GM23248 (cell line): ENCODE data around the gene MAP2K1. TPM values are rescaled to one million over a fixed set of nuclear protein-coding genes. Genes with fewer than 3 reads are reported as not detected.
A peak's percentile ranks its signal among the peaks of the same experiment; 100 is the strongest.
"Not testable (repeated sequence)": the region's sequence is repeated elsewhere in the genome, so short reads cannot be mapped to it uniquely, and the experiment has no call there.

Experiments used
- DNase-seq: peaks from one replicate; pipeline ENCODE4 v3.0.0-alpha.2; 2015
- H2AFZ ChIP-seq: fragments of 200-600 bp; sonication (generic); 2 replicates; pipeline ENCODE4 v1.6.1; 2016; ENCODE audit warnings: antibody characterized with exemption
- H3F3A ChIP-seq: fragments of 200-600 bp; sonication (generic); 2 replicates; pipeline ENCODE4 v1.6.1; 2016; ENCODE audit warnings: mild to moderate bottlenecking, antibody characterized with exemption, mixed run types; ENCODE audit not compliant: insufficient read depth
- H3K27ac ChIP-seq: fragments of 200-600 bp; sonication (generic); 2 replicates; pipeline ENCODE4 v1.5.1; 2016; ENCODE audit warnings: mild to moderate bottlenecking
- H3K27me3 ChIP-seq: fragments of 200-600 bp; sonication (generic); replicated peaks from 2 replicates; pipeline ENCODE4 v1.6.1; 2016; ENCODE audit warnings: mild to moderate bottlenecking; ENCODE audit not compliant: insufficient read depth
- H3K36me3 ChIP-seq: fragments of 200-600 bp; sonication (generic); 2 replicates; pipeline ENCODE4 v1.6.1; 2016; ENCODE audit warnings: low read depth, mild to moderate bottlenecking
- H3K4me1 ChIP-seq: fragments of 200-600 bp; sonication (generic); 2 replicates; pipeline ENCODE4 v1.6.1; 2016; ENCODE audit warnings: mild to moderate bottlenecking; ENCODE audit not compliant: insufficient read depth
- H3K4me2 ChIP-seq: fragments of 200-600 bp; sonication (generic); one replicate; pipeline ENCODE4 v1.6.1; 2016; ENCODE audit warnings: mild to moderate bottlenecking; ENCODE audit not compliant: unreplicated experiment
- H3K4me3 ChIP-seq: fragments of 200-600 bp; sonication (generic); 2 replicates; pipeline ENCODE4 v1.5.1; 2016; ENCODE audit warnings: mild to moderate bottlenecking
- H3K79me2 ChIP-seq: fragments of 200-600 bp; sonication (generic); 2 replicates; pipeline ENCODE4 v1.6.1; 2016; ENCODE audit warnings: mild to moderate bottlenecking; ENCODE audit not compliant: insufficient read depth
- H3K9ac ChIP-seq: fragments of 200-600 bp; sonication (generic); 2 replicates; pipeline ENCODE4 v1.6.1; 2016; ENCODE audit warnings: mild to moderate bottlenecking
- H3K9me2 ChIP-seq: fragments of 200-600 bp; sonication (generic); 2 replicates; pipeline ENCODE4 v1.6.1; 2016; ENCODE audit warnings: mixed run types, mild to moderate bottlenecking, moderate library complexity; ENCODE audit not compliant: insufficient read depth
- H3K9me3 ChIP-seq: fragments of 200-600 bp; sonication (generic); one replicate; pipeline ENCODE4 v1.6.1; 2017; ENCODE audit warnings: low read depth
- H4K20me1 ChIP-seq: fragments of 200-600 bp; sonication (generic); 2 replicates; pipeline ENCODE4 v1.6.0; 2016; ENCODE audit not compliant: insufficient read depth
- EZH2 ChIP-seq: fragments of 200-600 bp; sonication (generic); IDR thresholded peaks from 2 replicates; pipeline ENCODE4 v1.6.1; 2018; ENCODE audit warnings: antibody characterized with exemption, mild to moderate bottlenecking; ENCODE audit not compliant: insufficient read depth, poor library complexity, severe bottlenecking
- EZH2phosphoT487 ChIP-seq: fragments of 200-600 bp; sonication (generic); IDR thresholded peaks from 2 replicates; pipeline ENCODE4 v1.6.1; 2018; ENCODE audit warnings: antibody characterized with exemption, moderate library complexity, mild to moderate bottlenecking, low read depth; ENCODE audit not compliant: insufficient read depth
- WGBS, 2 experiments: methylation state at CpG; one replicate each; pipeline ENCODE4 v1.1.6; 2015 to 2017; ENCODE audit warnings: low lambda C conversion rate in 2 of 2, low coverage in 1 of 2; ENCODE audit errors: missing lambda C conversion rate in 2 of 2; 5-methylcytosine and 5-hydroxymethylcytosine counted together
- in situ Hi-C: fragments of 300-500 bp; cut with MboI; formaldehyde crosslinking; loops from 2 replicates; pipeline ENCODE4 v1.15.0; 2020
- polyA plus RNA-seq: library from polyadenylated mRNA; unstranded; fragments of >200 nt; fragmentation: Nextera tagmentation; extraction: Ambion mirVana; gene quantifications from 2 replicates; pipeline ENCODE4 v1.2.1, GENCODE V29; 2016
- total RNA-seq: library from RNA; depleted of rRNA; stranded (reverse); fragments of >200 nt; shearing (Covaris generic); gene quantifications from 2 replicates; pipeline ENCODE4 v1.2.3, GENCODE V29; 2014; rRNA removed

Gene MAP2K1
- total RNA-seq, result 52.9 and 56.2 TPM in 2 replicates
- polyA plus RNA-seq, result 55.7 and 56.9 TPM in 2 replicates

GRCh38 chr15:66386204-66387123 lies at the start of gene MAP2K1:
TSS of gene MAP2K1 (plus strand) at chr15:66386912. CDS start at chr15:66387348, 436 bp downstream.
- TF ChIP-seq EZH2 (no peak), EZH2phosphoT487 (no peak)
- Histone ChIP-seq H3K4me2 (peak within 1 kb of the TSS; percentile 92), H3K9me2 (no peaks in the 10 kb centered on the region), H2AFZ (peak within 1 kb of the TSS; percentile 97), H3K9ac (peak within 1 kb of the TSS; percentile 81), H3K9me3 (no peaks in the 10 kb centered on the region), H3K4me1 (peaks cover 17% of the 10 kb centered on the region), H3K36me3 (no peaks in the 10 kb centered on the region), H3K27me3 (no peaks in the 10 kb centered on the region), H4K20me1 (peaks cover 6% of the 10 kb centered on the region; the same call in 1 of the 2 replicates), H3K27ac (peak within 1 kb of the TSS; percentile 64), H3K4me3 (peak within 1 kb of the TSS; percentile 88), H3K79me2 (peaks cover 57% of the 10 kb centered on the region), H3F3A (peaks cover 8% of the 10 kb centered on the region; the same call in 1 of the 2 replicates)
- peak; percentile 99 for DNase-seq
- in situ Hi-C loops, result no loop called here
- 4 to 5% methylated on average over 47 to 59 of the region's 69 CpGs for WGBS, 2 experiments

DNA sequence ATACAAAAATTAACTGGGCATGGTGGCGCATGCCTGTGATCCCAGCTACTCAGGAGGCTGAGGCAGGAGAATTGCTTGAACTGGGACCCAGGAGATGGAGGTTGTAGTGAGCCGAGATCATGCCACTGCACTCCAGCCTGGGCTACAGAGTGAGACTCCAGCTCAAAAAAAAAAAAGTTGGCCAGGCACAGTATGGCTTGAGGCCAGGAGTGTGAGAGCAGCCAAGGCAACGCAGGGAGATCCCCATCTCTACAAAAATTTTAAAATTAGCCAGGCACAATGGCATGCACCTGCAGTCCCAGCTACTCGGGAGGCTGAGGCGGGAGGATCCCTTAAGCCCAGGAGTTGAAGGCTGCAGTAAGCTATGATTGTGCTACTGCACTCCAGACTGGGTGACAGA lies 38.2 kb upstream of the MAP2K1 start:
- H3K4me3 ChIP-seq, H3K4me1 ChIP-seq, DNase-seq, in situ Hi-C loops, H3F3A ChIP-seq, H3K9me2 ChIP-seq, H3K79me2 ChIP-seq, H3K27me3 ChIP-seq, H4K20me1 ChIP-seq, H3K27ac ChIP-seq, H3K9ac ChIP-seq, H2AFZ ChIP-seq, H3K36me3 ChIP-seq, H3K9me3 ChIP-seq, H3K4me2 ChIP-seq: not testable (repeated sequence)
- WGBS, 2 experiments, result 34 to 46% methylated on average over 4 to 5 of the region's 5 CpGs

- WGBS, 2 experiments, result 2 to 4% methylated on average over 12 of the region's 12 CpGs
Observed at GRCh38 chr15:66356077-66356358, 30.7 kb upstream of the MAP2K1 start.

DNA sequence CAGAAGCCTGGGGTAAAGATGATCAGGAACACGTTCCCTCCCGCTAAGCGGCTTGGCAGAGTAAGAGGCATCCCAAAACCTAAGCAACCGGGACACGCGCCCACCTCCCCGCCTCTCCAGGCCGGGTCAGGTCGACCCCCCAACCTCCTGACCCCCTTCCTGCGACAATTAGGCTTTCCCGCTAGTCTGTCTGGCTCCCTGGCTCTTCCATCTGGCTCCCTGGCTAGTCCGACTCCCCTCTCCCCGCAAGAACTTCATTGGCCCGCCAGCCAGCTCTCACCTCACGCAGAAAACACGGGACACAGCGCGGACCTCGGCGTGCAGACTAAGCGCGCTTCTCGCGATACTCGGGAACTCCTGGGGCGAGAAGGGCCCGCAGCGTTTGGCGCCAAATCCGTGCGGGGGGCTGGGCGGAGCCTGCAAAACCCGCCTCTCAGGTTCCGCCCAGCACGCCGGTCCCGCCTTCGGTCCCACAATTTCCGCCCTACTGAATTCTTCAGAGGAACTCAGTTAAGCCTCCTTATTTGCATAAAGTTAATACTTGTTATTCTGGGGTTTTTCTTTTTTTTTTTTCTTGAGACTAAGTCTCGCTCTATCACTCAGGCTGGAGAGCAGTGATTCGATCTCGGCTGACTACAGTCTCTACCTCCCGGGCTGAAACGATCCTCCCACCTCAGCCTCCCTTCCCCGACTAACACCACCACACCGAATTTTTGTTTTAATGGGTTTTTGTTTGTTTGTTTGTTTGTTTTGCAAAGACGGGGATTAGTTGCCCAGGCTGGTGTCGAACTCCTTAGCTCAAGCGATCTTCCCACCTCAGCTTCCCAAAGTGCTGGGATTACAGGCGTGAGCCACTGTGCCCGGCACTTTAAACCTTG lies 30.1 kb upstream of the MAP2K1 start, which contains the start of gene TIPIN:
TSS of gene TIPIN (minus strand) at position 327 of the 878 bp plus-strand sequence. CDS start 3,738 bp downstream, outside the sequence.
- 1% methylated on average over 51 of the region's 51 CpGs for WGBS, 2 experiments
- peak; percentile 98 for DNase-seq
- no peaks in the 10 kb centered on the region for H3K9me2 ChIP-seq
- peak within 1 kb of the TSS; percentile 78 for H3K4me3 ChIP-seq
- H3K4me2 ChIP-seq, result peak within 1 kb of the TSS; percentile 93
- peaks cover 7% of the 10 kb centered on the region; the same call in 1 of the 2 replicates for H3K4me1 ChIP-seq
- H3F3A ChIP-seq, result no peaks in the 10 kb centered on the region
- no peaks in the 10 kb centered on the region for H3K27me3 ChIP-seq
- no peaks in the 10 kb centered on the region for H4K20me1 ChIP-seq
- peak within 1 kb of the TSS; percentile 89 for H3K9ac ChIP-seq
- in situ Hi-C loops, result no loop called here
- H3K27ac ChIP-seq, result peak within 1 kb of the TSS; percentile 20
- no peaks in the 10 kb centered on the region for H3K9me3 ChIP-seq
- H3K79me2 ChIP-seq, result no peaks in the 10 kb centered on the region
- TF ChIP-seq EZH2phosphoT487 (no peak), EZH2 (no peak)
- H2AFZ ChIP-seq, result peak within 1 kb of the TSS; percentile 99
- H3K36me3 ChIP-seq, result no peaks in the 10 kb centered on the region

More at GRCh38 chr15:66356077-66356358, 30.7 kb upstream of the MAP2K1 start:
- DNase-seq, result no peak
- Histone ChIP-seq H3K9ac (peak overlapping the region; percentile 89), H2AFZ (peak overlapping the region; percentile 99), H3K4me2 (peak overlapping the region; percentile 93), H3K4me3 (peak overlapping the region; percentile 78), H3K27ac (peak overlapping the region; percentile 20), H3K79me2 (no peaks in the 10 kb centered on the region), H3K27me3 (no peaks in the 10 kb centered on the region), H3K4me1 (peaks cover 7% of the 10 kb centered on the region; the same call in 1 of the 2 replicates), H3K36me3 (no peaks in the 10 kb centered on the region; the same call in 1 of the 2 replicates), H3F3A (no peaks in the 10 kb centered on the region), H3K9me2 (no peaks in the 10 kb centered on the region), H3K9me3 (no peaks in the 10 kb centered on the region), H4K20me1 (no peaks in the 10 kb centered on the region)
- in situ Hi-C loops, result no loop called here
- TF ChIP-seq EZH2 (no peak), EZH2phosphoT487 (no peak)
